ENCODE results near the gene CAMK2B. TPM values are rescaled to one million over a fixed set of nuclear protein-coding genes. Genes with fewer than 3 reads are reported as not detected.

The CAMK2B gene
- total and polyA plus RNA-seq, 2 of the 13 experiments (the other 11 are each of a cell fraction or from before 2014, with no cell fraction given): 0.27 to 0.48 TPM

GRCh38 chr7:44221231-44221791 is 104.1 kb downstream of the CAMK2B start (continued):
- no peak for TF ChIP-seq ZNF260 (CRISPR knock-in tag; IDR thresholded peaks at IDR 0.05; ENCODE audit: borderline replicate concordance, low read depth)
- TF ChIP-seq IRF2 (CRISPR knock-in tag; IDR thresholded peaks at IDR 0.05): 0 out of 2 replicates have a peak, but pooled peaks have one; percentile 28
- TF ChIP-seq JARID2 (CRISPR knock-in tag; IDR thresholded peaks at IDR 0.05; ENCODE audit: insufficient replicate concordance): peak; percentile 76
- no peak for TF ChIP-seq HCFC1 (IDR thresholded peaks at IDR 0.05; ENCODE audit: low read depth, low read length)
- TF ChIP-seq FOXA3 (CRISPR knock-in tag; IDR thresholded peaks at IDR 0.05): 0 out of 2 replicates have a peak, but pooled peaks have one; percentile 15
- no peak for TF ChIP-seq PPARG (CRISPR knock-in tag; conservative IDR thresholded peaks at IDR 0.05)
- TF ChIP-seq MED13 (CRISPR knock-in tag; IDR thresholded peaks at IDR 0.05): no peak
- peak; percentile 74; the same call in 1 of the 2 replicates for TF ChIP-seq REPIN1 (CRISPR knock-in tag; IDR thresholded peaks at IDR 0.05; ENCODE audit: borderline replicate concordance, low read depth)
- peak; percentile 93 for TF ChIP-seq ZFP37 (CRISPR knock-in tag; IDR thresholded peaks at IDR 0.05; ENCODE audit: borderline replicate concordance)
- TF ChIP-seq RAD21 (CRISPR knock-in tag; IDR thresholded peaks at IDR 0.05): no peak
- no peak for TF ChIP-seq SNRNP70 (IDR thresholded peaks at IDR 0.05; ENCODE audit: low read depth, low read length)
- TF ChIP-seq, protein P1, sequence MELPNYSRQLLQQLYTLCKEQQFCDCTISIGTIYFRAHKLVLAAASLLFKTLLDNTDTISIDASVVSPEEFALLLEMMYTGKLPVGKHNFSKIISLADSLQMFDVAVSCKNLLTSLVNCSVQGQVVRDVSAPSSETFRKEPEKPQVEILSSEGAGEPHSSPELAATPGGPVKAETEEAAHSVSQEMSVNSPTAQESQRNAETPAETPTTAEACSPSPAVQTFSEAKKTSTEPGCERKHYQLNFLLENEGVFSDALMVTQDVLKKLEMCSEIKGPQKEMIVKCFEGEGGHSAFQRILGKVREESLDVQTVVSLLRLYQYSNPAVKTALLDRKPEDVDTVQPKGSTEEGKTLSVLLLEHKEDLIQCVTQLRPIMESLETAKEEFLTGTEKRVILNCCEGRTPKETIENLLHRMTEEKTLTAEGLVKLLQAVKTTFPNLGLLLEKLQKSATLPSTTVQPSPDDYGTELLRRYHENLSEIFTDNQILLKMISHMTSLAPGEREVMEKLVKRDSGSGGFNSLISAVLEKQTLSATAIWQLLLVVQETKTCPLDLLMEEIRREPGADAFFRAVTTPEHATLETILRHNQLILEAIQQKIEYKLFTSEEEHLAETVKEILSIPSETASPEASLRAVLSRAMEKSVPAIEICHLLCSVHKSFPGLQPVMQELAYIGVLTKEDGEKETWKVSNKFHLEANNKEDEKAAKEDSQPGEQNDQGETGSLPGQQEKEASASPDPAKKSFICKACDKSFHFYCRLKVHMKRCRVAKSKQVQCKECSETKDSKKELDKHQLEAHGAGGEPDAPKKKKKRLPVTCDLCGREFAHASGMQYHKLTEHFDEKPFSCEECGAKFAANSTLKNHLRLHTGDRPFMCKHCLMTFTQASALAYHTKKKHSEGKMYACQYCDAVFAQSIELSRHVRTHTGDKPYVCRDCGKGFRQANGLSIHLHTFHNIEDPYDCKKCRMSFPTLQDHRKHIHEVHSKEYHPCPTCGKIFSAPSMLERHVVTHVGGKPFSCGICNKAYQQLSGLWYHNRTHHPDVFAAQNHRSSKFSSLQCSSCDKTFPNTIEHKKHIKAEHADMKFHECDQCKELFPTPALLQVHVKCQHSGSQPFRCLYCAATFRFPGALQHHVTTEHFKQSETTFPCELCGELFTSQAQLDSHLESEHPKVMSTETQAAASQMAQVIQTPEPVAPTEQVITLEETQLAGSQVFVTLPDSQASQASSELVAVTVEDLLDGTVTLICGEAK (IDR thresholded peaks at IDR 0.05): no peak
- TF ChIP-seq, protein P1 (CRISPR knock-in tag; IDR thresholded peaks at IDR 0.05): peak; percentile 83
- no peak for TF ChIP-seq ZNF577 (CRISPR knock-in tag; IDR thresholded peaks at IDR 0.05; ENCODE audit: borderline replicate concordance, low read depth)
- TF ChIP-seq XBP1 (CRISPR knock-in tag; IDR thresholded peaks at IDR 0.05): peak; percentile 50; the same call in 1 of the 2 replicates
- TF ChIP-seq, protein P2, sequence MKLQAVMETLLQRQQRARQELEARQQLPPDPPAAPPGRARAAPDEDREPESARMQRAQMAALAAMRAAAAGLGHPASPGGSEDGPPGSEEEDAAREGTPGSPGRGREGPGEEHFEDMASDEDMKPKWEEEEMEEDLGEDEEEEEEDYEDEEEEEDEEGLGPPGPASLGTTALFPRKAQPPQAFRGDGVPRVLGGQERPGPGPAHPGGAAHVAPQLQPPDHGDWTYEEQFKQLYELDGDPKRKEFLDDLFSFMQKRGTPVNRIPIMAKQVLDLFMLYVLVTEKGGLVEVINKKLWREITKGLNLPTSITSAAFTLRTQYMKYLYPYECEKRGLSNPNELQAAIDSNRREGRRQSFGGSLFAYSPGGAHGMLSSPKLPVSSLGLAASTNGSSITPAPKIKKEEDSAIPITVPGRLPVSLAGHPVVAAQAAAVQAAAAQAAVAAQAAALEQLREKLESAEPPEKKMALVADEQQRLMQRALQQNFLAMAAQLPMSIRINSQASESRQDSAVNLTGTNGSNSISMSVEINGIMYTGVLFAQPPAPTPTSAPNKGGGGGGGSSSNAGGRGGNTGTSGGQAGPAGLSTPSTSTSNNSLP (IDR thresholded peaks at IDR 0.05; ENCODE audit: low read depth, low read length): no peak
- TF ChIP-seq, protein P3, sequence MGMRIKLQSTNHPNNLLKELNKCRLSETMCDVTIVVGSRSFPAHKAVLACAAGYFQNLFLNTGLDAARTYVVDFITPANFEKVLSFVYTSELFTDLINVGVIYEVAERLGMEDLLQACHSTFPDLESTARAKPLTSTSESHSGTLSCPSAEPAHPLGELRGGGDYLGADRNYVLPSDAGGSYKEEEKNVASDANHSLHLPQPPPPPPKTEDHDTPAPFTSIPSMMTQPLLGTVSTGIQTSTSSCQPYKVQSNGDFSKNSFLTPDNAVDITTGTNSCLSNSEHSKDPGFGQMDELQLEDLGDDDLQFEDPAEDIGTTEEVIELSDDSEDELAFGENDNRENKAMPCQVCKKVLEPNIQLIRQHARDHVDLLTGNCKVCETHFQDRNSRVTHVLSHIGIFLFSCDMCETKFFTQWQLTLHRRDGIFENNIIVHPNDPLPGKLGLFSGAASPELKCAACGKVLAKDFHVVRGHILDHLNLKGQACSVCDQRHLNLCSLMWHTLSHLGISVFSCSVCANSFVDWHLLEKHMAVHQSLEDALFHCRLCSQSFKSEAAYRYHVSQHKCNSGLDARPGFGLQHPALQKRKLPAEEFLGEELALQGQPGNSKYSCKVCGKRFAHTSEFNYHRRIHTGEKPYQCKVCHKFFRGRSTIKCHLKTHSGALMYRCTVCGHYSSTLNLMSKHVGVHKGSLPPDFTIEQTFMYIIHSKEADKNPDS (CRISPR knock-in tag; IDR thresholded peaks at IDR 0.05): 0 out of 2 replicates have a peak, but pooled peaks have one; percentile 27
